GM13977 (cell line): ENCODE results near the gene TEKT3.

Experiments used
- DNase-seq: peaks from one replicate; pipeline ENCODE4 v3.0.0; 2012; ENCODE audit warnings: low spot score
- CTCF ChIP-seq: IDR thresholded peaks from 2 replicates; pipeline ENCODE4 v1.5.1; 2012; ENCODE audit warnings: mild to moderate bottlenecking, control low read depth; ENCODE audit not compliant: insufficient read depth; ENCODE audit errors: extremely low read depth, missing control alignments
- in situ Hi-C: fragments of 300-500 bp; cut with MboI; formaldehyde crosslinking; loops from one replicate; pipeline ENCODE4 v1.12.0; 2022; ENCODE audit warnings: low sequenced_read_pairs, low pct_unique_long_range_greater_than_20kb, mixed read lengths, inconsistent platforms; ENCODE audit not compliant: unreplicated experiment

TEKT3 gene

DNA sequence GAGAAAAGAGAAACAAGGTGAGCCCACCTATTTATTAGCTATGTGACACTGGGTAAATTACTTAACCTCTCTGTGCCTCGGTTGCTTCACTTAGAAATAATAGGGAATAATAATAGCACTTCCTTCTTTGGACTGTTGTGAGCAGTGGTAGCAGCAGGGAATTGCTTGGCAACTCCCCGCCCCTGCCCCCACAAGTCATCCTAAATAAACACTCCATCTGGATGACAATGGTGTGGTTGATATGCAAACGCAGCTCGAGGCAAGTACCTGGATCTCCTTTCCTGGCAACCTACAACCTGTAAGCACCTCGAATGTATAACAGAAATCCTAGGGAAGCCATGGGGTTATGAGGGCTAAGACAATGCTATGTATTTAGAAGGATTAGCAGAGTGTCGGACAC lies 9.1 kb downstream of the TEKT3 start:
- no peak for DNase-seq
- in situ Hi-C loops = no loop called here
- no peak for TF ChIP-seq CTCF

GRCh38 chr17:15323131-15323530 lies 18.3 kb downstream of the TEKT3 start:
- in situ Hi-C loops = no loop called here
- no peak for TF ChIP-seq CTCF
- no peak for DNase-seq

DNA sequence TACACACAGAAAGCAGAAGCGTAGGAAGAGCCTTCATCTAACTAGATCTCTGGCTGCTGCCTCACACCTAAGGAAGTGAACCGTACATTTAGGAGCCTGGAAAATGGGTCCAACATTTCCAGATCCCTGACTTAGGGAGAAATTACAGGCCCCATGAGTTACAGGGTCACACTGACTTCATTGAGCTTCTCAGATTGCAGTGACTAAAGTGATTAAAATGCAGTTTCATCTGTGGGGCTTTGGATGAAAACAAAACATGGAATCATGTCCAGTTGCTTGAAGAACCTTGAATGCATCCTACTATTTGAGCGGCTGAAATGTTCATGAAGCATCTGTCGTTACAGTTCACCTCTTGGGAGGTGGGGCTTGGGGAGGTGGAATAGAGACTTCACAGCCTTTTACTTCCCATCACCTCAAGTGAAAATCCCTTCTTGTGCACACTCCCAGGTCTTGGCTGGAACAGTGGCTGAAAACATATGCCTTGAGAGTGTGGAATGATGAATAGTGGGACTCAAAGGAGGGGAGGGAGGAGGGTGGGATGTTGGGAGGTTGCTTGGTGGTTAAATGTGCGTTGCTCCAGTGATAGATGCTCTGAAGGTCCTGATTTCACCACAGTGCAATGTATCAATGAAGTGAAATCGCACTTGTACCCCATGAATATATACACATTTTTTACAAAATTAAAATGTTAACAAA lies 19.7 kb downstream of the TEKT3 start:
- in situ Hi-C loops = no loop called here
- DNase-seq = no peak
- no peak for TF ChIP-seq CTCF

GRCh38 chr17:15319452-15320010 lies 21.9 kb downstream of the TEKT3 start:
- no peak for TF ChIP-seq CTCF
- no peak for DNase-seq
- in situ Hi-C loops = no loop called here

- no peak for TF ChIP-seq CTCF
- in situ Hi-C loops = no loop called here
- no peak for DNase-seq
These were observed 29.4 kb downstream of the TEKT3 start for GRCh38 chr17:15311996-15312395.

GRCh38 chr17:15309793-15310192 lies 31.6 kb downstream of the TEKT3 start:
- DNase-seq = no peak
- in situ Hi-C loops = no loop called here
- TF ChIP-seq CTCF = no peak
